Mesenchymal stem cell (in vitro differentiated cells and primary cell): ENCODE results near the gene UNKL.
A peak's percentile ranks its signal among the peaks of the same experiment; 100 is the strongest.

Experiments
- DNase-seq: peaks from one replicate; pipeline ENCODE4 v3.0.0-alpha.2; 2013
- H2AFZ ChIP-seq: one replicate; pipeline ENCODE4 v1.6.1; 2013; ENCODE audit warnings: low read depth, mild to moderate bottlenecking, control low read depth, inconsistent platforms, low read length, moderate library complexity
- H2AK5ac ChIP-seq: 2 replicates; pipeline ENCODE4 v1.6.1; 2013; ENCODE audit warnings: low read length, moderate library complexity, mild to moderate bottlenecking, inconsistent platforms; ENCODE audit not compliant: severe bottlenecking
- H2BK120ac ChIP-seq: one replicate; pipeline ENCODE4 v1.6.1; 2013; ENCODE audit warnings: low read depth, mild to moderate bottlenecking, inconsistent platforms, low read length, moderate library complexity
- H2BK12ac ChIP-seq, 2 experiments: one replicate each; pipeline ENCODE4 v1.6.1; 2013; ENCODE audit warnings: inconsistent platforms in 2 of 2, low read length in 2 of 2, mild to moderate bottlenecking in 2 of 2, moderate library complexity in 2 of 2, control low read depth in 1 of 2
- H2BK15ac ChIP-seq: one replicate; pipeline ENCODE4 v1.6.1; 2013; ENCODE audit warnings: mild to moderate bottlenecking, low read depth, inconsistent platforms; ENCODE audit not compliant: poor library complexity, severe bottlenecking
- H2BK5ac ChIP-seq: 2 replicates; pipeline ENCODE4 v1.6.1; 2013; ENCODE audit warnings: low read depth, mild to moderate bottlenecking, low read length, control low read depth, inconsistent platforms; ENCODE audit not compliant: poor library complexity, severe bottlenecking
- H3K14ac ChIP-seq, 2 experiments: one replicate each; pipeline ENCODE4 v1.6.1; 2013; ENCODE audit warnings: inconsistent platforms in 2 of 2, low read length in 2 of 2, control low read depth in 1 of 2, mild to moderate bottlenecking in 1 of 2, moderate library complexity in 1 of 2
- H3K18ac ChIP-seq, 2 experiments: one replicate each; pipeline ENCODE4 v1.6.1; 2013; ENCODE audit warnings: inconsistent platforms in 2 of 2, low read length in 2 of 2, control low read depth in 1 of 2, low read depth in 1 of 2, mild to moderate bottlenecking in 1 of 2
- H3K23ac ChIP-seq, 2 experiments: one replicate each; pipeline ENCODE4 v1.6.1; 2013; ENCODE audit warnings: inconsistent platforms in 2 of 2, low read length in 2 of 2, mild to moderate bottlenecking in 2 of 2, moderate library complexity in 2 of 2, control low read depth in 1 of 2
- H3K27ac ChIP-seq: 2 replicates; pipeline ENCODE4 v1.5.1; 2013; ENCODE audit warnings: mild to moderate bottlenecking, moderate library complexity, low read length, control low read depth, inconsistent platforms; ENCODE audit not compliant: poor library complexity, severe bottlenecking
- H3K27me3 ChIP-seq, 2 experiments: 2 replicates each; pipeline versions ENCODE4 v1.6.1 to v1.7.0; 2013; ENCODE audit warnings: low read length in 2 of 2, mild to moderate bottlenecking in 2 of 2, moderate library complexity in 2 of 2, control low read depth in 1 of 2, inconsistent platforms in 1 of 2; ENCODE audit not compliant: control insufficient read depth in 1 of 2, insufficient read depth in 1 of 2
- H3K36me3 ChIP-seq, 2 experiments: 2 replicates each; pipeline versions ENCODE4 v1.6.1 to v1.7.0; 2013; ENCODE audit warnings: low read length in 2 of 2, control low read depth in 1 of 2, inconsistent platforms in 1 of 2, low read depth in 1 of 2, mild to moderate bottlenecking in 1 of 2; ENCODE audit not compliant: insufficient read depth in 2 of 2, control insufficient read depth in 1 of 2
- H3K4ac ChIP-seq, 2 experiments: one replicate each; pipeline ENCODE4 v1.6.1; 2013; ENCODE audit warnings: inconsistent platforms in 2 of 2, low read length in 2 of 2, mild to moderate bottlenecking in 2 of 2, moderate library complexity in 2 of 2, control low read depth in 1 of 2, low read depth in 1 of 2
- H3K4me1 ChIP-seq: 2 replicates; pipeline ENCODE4 v1.6.1; 2013; ENCODE audit warnings: low read depth, low read length, control low read depth; ENCODE audit not compliant: control insufficient read depth, insufficient read depth
- H3K4me2 ChIP-seq: 2 replicates; pipeline ENCODE4 v1.6.1; 2013; ENCODE audit warnings: low read length, mild to moderate bottlenecking, inconsistent platforms; ENCODE audit not compliant: poor library complexity, severe bottlenecking
- H3K4me3 ChIP-seq, 2 experiments: 2 replicates each; pipeline versions ENCODE4 v1.5.1 to v1.7.0; 2013; ENCODE audit warnings: low read length in 2 of 2, mild to moderate bottlenecking in 2 of 2, control low read depth in 1 of 2, low read depth in 1 of 2; ENCODE audit not compliant: insufficient read depth in 1 of 2
- H3K79me1 ChIP-seq: replicated peaks from 2 replicates; pipeline ENCODE4 v1.6.1; 2013; ENCODE audit warnings: mild to moderate bottlenecking, control low read depth, low read length, inconsistent platforms; ENCODE audit not compliant: poor library complexity, severe bottlenecking
- H3K9ac ChIP-seq: 2 replicates; pipeline ENCODE4 v1.7.0; 2013; ENCODE audit warnings: mild to moderate bottlenecking, low read length, moderate library complexity
- H3K9me3 ChIP-seq: 2 replicates; pipeline ENCODE4 v1.7.0; 2013; ENCODE audit warnings: mild to moderate bottlenecking, low read length; ENCODE audit not compliant: control insufficient read depth
- H4K8ac ChIP-seq: one replicate; pipeline ENCODE4 v1.6.1; 2013; ENCODE audit warnings: inconsistent platforms, mild to moderate bottlenecking, low read length, moderate library complexity
- H4K91ac ChIP-seq: one replicate; pipeline ENCODE4 v1.6.1; 2013; ENCODE audit warnings: mild to moderate bottlenecking, low read length, inconsistent platforms
- WGBS: methylation state at CpG from one replicate; pipeline ENCODE4 v1.1.7; 2013; ENCODE audit warnings: mixed read lengths; 5-methylcytosine and 5-hydroxymethylcytosine counted together

The UNKL gene

GRCh38 chr16:1344499-1344898, 70.0 kb downstream of the UNKL start:
- no peak overlapping the region for H3K9ac ChIP-seq
- peaks cover 21% of the 10 kb centered on the region for H3K4me1 ChIP-seq
- H3K4me3 ChIP-seq, result no peak overlapping the region
- H3K27ac ChIP-seq, result no peak overlapping the region
- no peak overlapping the region for H3K14ac ChIP-seq
- H3K27me3 ChIP-seq, result peaks cover 12 to 38% of the 10 kb centered on the region in 2 experiments
- whole genome bisulfite sequencing, result 92% methylated on average over 14 of the region's 14 CpGs
- no peak for DNase-seq
- H2BK120ac ChIP-seq, result no peak overlapping the region
- H4K91ac ChIP-seq, result no peak overlapping the region
- H3K4ac ChIP-seq, result no peak overlapping the region
- no peak overlapping the region for H2BK5ac ChIP-seq
- no peak overlapping the region for H3K4me2 ChIP-seq
- no peaks in the 10 kb centered on the region for H3K9me3 ChIP-seq
- H3K23ac ChIP-seq, result no peak overlapping the region
- H2AFZ ChIP-seq, result no peak overlapping the region
- H2AK5ac ChIP-seq, result no peak overlapping the region
- no peak overlapping the region for H4K8ac ChIP-seq
- H2BK12ac ChIP-seq, result no peak overlapping the region
- H2BK15ac ChIP-seq, result no peak overlapping the region
- no peak overlapping the region for H3K18ac ChIP-seq
- peaks cover 9% of the 10 kb centered on the region for H3K79me1 ChIP-seq
- peaks cover 15 to 26% of the 10 kb centered on the region in 2 experiments for H3K36me3 ChIP-seq

DNA sequence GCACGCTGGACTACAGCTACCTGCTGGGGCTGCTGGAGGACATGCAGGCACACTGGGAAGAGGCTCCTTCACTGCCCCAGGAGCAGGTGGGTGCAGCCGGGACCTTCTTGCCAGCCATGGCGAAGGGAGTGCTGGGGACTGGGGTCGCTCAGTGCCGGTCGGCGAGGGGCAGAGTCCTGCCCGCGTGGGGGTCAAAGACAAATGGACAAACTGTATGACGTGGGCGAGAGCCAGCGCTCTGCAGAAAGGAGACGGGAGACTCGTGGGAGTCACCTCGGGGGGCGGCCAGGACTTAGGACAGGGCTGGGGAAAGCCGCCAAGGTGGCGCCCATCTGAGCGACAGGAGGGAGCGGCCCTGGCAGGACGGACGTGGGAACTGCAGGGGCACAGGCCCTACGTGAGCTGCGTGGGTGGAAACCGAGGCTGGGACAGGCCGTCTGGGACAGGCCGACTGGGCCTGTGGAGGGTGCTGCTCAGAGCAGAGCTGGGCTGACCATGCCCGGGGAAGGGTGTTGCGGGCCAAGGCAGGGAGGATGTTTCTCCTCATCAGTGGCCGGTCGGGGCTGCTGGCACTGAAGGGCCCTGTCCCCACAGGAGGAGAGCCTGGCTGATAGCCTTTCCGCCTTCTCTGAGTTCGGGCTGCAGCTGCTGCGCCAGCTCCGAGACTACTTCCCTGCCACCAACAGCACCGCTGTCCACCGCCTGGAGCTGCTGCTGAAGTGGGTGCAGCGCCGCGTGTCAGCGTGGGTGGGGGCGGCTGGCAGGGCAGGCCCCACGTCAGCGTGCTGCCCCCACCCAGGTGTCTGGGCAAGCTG, 70.9 kb downstream of the UNKL start:
- H3K27ac ChIP-seq, result no peak overlapping the region
- H3K18ac ChIP-seq, result peak overlapping the region in 1 of 2 experiments; percentile 26
- H3K9me3 ChIP-seq, result no peaks in the 10 kb centered on the region
- H2BK120ac ChIP-seq, result no peak overlapping the region
- H3K27me3 ChIP-seq, result peaks cover 12 to 45% of the 10 kb centered on the region in 2 experiments
- no peak overlapping the region for H4K91ac ChIP-seq
- H2AK5ac ChIP-seq, result no peak overlapping the region
- 59% methylated on average over 44 of the region's 44 CpGs for WGBS
- H3K4me3 ChIP-seq, result peak overlapping the region in 1 of 2 experiments; percentile 39
- peak overlapping the region; percentile 57 for H3K4me2 ChIP-seq
- peaks cover 6 to 17% of the 10 kb centered on the region in 2 experiments for H3K36me3 ChIP-seq
- no peak overlapping the region for H3K4ac ChIP-seq
- H2BK5ac ChIP-seq, result no peak overlapping the region
- peaks cover 21% of the 10 kb centered on the region for H3K4me1 ChIP-seq
- no peak overlapping the region for H3K9ac ChIP-seq
- no peak overlapping the region for H3K14ac ChIP-seq
- H3K23ac ChIP-seq, result no peak overlapping the region
- no peak overlapping the region for H4K8ac ChIP-seq
- no peak for DNase-seq
- H2BK12ac ChIP-seq, result no peak overlapping the region
- H2BK15ac ChIP-seq, result no peak overlapping the region
- no peak overlapping the region for H2AFZ ChIP-seq
- H3K79me1 ChIP-seq, result peaks cover 4% of the 10 kb centered on the region

GRCh38 chr16:1342526-1343427, 71.7 kb downstream of the UNKL start:
- WGBS, result 23% methylated on average over 43 of the region's 49 CpGs
- Histone ChIP-seq H3K23ac (no peak overlapping the region), H3K27ac (no peak overlapping the region), H3K4me3 (peak overlapping the region in 1 of 2 experiments; percentile 39), H2BK15ac (no peak overlapping the region), H4K91ac (no peak overlapping the region), H2AFZ (no peak overlapping the region), H3K4me2 (peak overlapping the region; percentile 57), H3K36me3 (peaks cover 0 to 8% of the 10 kb centered on the region in 2 experiments), H3K9me3 (no peaks in the 10 kb centered on the region), H3K18ac (peak overlapping the region in 1 of 2 experiments; percentile 42), H3K4ac (no peak overlapping the region), H2BK12ac (no peak overlapping the region), H3K9ac (no peak overlapping the region), H2AK5ac (no peak overlapping the region), H3K4me1 (peaks cover 23% of the 10 kb centered on the region), H3K14ac (no peak overlapping the region), H2BK120ac (no peak overlapping the region), H3K79me1 (no peaks in the 10 kb centered on the region), H3K27me3 (peaks cover 16 to 48% of the 10 kb centered on the region in 2 experiments), H2BK5ac (no peak overlapping the region), H4K8ac (no peak overlapping the region)
- peak; percentile 94 for DNase-seq
